Anterior cingulate cortex (tissue), 58 donors: ENCODE measurements around the gene ZNF398.

ENCODE experiments used
- DNase-seq, 58 donors: peaks; one replicate each; lab custom pipeline; 2025; lab: John Stamatoyannopoulos, UW

The ZNF398 gene

GRCh38 chr7:149194799-149195179, 47.5 kb downstream of the ZNF398 start:
- no peak for DNase-seq

DNA sequence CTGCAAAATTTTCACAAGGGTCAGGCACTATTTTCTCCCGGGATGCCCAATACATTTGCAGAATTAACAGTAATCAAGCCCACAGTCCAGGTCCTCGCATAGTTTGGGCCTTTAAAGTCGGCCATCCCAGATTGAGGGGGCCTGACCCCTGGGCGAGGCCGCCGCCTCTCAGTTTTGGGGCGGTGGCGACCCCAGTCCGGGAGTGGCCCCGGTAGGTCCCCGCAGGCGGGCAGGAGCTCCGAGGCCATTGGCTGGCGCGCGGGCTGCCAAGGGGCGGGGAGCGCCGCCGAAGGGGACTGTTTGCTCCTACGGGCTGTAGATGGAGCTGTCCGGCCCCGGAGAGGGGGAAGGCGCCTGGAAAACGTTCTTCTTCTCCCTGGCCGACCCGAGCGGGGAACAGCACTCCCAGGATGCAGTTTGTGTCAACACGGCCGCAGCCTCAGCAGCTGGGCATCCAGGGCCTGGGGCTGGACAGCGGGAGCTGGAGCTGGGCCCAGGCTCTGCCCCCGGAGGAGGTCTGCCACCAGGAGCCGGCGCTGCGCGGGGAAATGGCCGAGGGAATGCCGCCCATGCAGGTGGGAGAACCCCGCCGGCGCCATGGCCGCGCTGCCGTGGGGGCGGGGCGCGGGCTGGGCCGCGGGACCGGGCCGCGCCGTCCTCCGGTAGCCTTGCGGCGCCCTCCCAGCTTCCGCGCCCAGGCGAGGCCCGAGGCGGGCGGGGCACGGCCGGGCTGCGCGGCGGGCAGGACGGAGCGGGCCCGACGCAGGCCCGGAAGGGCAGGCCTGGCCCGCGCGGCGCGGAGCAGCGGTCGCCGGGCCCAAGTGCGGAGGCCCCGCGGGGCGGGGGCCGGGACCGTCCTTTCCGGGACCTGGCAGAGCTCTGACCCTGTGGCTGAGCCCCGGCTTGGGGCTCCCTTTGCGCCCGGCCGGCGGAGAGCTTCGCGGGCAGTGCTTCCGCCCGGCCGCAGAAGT, 48.2 kb downstream of the ZNF398 start, which contains the start of gene ZNF282:
Gene ZNF282, plus strand, starts transcription at position 367 of the 971 bp plus-strand sequence. Its CDS starts 44 bp downstream, at position 411.
- peak; percentile 8 to 93 (median 83) for DNase-seq

- no peak for DNase-seq
These were observed 49.0 kb downstream of the ZNF398 start for GRCh38 chr7:149196151-149196704.

- DNase-seq = no peak
These were observed 49.5 kb downstream of the ZNF398 start for GRCh38 chr7:149196705-149197171.

GRCh38 chr7:149197675-149198074, 50.4 kb downstream of the ZNF398 start:
- DNase-seq = no peak

DNA sequence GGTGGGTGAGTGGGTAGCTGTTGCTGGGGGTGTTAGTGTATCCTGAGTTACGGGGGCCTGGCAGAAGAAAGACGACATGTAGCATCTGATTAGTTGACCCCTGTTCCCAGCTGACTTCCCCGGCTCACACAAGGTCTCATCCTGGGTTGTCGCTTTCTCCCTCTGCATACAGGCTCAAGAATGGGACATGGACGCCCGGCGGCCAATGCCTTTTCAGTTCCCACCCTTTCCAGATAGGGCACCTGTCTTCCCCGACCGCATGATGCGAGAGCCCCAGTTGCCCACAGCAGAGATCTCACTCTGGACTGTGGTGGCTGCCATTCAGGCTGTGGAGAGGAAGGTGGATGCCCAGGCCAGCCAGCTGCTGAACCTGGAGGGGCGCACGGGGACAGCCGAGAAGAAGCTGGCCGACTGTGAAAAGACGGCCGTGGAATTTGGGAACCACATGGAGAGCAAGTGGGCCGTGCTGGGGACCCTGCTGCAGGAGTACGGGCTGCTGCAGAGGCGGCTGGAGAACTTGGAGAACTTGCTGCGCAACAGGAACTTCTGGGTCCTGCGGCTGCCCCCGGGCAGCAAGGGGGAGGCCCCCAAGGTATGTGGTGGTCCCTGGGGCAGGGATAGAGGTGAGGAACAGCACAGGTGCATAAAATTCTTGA, 51.0 kb downstream of the ZNF398 start:
- no peak for DNase-seq

DNA sequence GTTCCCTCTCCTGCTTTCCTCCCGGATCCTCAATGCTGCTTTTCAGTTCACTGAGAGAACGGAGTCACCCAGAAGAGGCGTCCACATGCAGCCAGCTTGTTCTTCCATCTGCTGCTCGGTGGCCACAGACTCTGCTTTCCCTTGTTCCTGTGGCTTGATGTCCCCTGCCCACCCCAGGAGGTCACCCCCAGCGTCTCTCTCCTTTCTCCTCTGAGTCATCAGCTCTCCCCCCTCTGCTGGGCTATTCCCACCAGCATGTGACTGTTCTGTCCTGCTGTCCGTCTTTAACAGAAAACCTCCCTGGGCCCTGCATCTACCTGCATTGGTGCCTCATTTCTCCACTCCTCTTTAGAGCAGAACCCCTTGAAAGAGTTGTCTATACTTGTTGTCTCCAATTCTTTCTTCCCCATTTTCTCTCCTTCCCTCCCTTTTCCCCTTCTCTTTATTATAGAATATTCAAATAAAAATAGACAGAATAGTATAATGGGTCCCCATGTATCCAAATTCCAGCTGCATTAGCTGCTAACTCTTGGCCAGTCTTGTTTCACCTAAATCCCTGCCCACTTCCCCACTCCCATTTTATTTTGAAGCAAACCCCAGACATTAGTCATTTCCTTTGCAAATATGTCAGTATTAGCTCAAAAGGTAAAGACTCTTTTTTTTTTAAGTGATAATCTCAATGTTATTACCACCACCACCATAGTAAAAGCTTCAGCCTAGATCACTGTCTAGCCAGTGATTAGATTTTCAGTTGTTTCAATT, 52.2 kb downstream of the ZNF398 start:
- DNase-seq = no peak

GRCh38 chr7:149202831-149203231, 55.6 kb downstream of the ZNF398 start:
- DNase-seq = peak in 1 of 58 donors; percentile 27

- DNase-seq = no peak
These were observed 58.6 kb downstream of the ZNF398 start for GRCh38 chr7:149205690-149206381.

DNA sequence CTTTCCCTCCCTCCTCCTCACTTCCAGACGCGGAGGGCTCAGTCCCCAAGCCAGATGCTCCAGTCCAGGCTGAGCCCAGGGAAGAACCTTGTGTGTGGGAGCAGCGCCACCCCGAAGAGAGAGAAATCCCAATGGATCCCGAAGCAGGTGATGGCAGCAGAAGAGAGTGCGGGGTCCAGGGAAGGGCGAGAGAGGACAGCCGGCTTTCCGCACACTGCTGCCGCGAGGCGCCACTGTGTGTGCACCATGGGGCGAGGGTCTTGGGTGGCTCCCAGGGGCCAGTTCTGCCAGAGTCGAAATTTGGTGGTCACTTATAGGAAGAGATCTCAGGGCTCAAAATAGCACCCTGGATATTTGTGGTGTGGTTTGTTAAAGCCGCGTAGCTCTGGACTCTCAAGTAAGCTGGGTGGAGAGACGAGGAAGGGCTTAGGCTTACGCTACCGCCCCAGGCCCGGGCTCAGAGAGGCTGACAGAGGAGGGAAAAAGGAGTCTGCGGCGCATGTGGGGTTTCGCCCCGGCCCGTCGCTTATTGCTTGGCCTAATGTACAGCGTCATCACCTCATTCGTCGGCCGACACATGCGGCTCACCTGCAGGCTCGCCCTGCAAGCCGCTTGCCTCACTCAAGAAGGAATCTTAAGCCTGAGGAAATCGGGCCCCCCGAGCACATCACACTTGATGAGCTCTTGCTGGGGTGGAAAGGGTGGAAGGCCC, 60.2 kb downstream of the ZNF398 start:
- no peak for DNase-seq

DNA sequence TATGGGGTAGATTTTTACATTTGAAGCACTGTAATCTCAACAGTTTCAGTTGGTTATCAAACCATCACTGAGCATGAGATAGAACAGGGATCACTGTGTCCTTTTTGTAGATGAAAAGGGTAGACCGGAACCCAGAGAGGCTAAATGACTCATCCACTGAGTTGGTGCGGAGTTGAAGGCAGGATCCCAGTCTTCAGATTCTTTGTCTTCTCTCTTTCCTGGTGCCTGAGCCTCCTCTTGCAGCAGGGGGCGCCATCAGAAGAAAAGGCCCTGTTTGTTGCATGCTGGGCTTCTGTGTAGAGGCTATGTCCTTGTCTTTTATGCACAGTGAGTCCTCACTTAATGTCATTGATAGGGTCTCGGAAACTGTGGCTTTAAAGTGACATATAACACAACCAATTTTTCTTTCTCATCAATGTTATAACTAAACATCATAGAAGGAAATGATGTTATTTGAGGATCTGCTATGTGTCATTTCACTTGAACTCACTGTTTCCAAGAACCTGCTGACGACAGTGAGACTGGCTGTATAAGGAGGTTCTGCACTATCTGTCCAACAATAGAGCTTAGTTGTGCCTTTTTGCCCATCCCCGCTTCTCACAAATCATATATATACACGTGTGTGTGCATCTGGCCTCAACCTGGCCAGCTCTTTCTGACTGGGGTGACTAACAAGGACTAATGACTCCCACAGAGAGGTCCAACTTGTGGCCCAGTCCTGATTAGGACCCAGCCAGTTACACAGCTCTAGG, 62.4 kb downstream of the ZNF398 start:
- DNase-seq = peak in 4 of 58 donors; percentile 9 to 47 (median 12)

DNA sequence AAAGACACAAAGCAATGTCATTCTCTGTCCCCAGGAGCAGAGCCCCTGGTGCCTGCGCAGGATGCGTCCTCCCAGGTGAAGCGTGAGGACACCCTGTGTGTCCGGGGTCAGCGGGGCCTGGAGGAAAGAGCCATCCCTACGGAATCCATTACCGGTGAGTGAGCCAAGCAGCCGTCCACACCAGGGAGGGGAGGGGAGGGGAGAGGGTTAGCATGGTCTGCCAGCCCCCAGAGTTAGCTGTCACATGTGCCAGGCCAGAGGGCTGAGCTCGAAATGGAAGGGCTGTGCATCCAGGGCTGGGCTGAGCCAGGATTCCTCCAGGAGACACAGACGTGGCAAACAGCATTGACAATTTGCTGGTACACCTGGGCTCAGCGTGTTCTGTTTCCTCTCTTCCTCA, 63.3 kb downstream of the ZNF398 start:
- no peak for DNase-seq

- no peak for DNase-seq
These were observed 66.9 kb downstream of the ZNF398 start for GRCh38 chr7:149214020-149214720.

DNA sequence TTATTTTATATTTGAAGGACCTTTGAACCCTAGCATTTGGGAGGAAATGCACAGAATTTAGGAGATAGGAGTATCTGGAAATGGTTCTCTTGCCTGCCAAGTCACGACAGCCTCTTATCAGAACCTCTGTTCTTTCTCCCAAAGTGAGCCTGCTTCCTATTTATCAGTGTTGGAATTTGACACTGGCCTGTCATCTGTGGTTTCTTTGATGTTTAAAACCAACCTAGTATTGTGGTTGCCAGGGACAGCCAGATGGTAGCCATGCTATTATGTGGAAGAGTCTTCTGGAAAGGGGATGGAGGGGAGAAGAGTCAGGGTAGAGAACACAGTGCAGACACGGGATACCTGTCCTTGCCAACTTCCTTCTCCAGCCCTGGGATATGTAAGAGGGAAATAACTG, 69.1 kb downstream of the ZNF398 start:
- no peak for DNase-seq

GRCh38 chr7:149217570-149217969, 70.3 kb downstream of the ZNF398 start:
- DNase-seq = no peak

GRCh38 chr7:149218469-149219420, 71.5 kb downstream of the ZNF398 start:
- DNase-seq = peak in 4 of 58 donors; percentile 11 to 40 (median 29)
